Caco-2 (cell line): ENCODE data around the gene MEGF9. TPM values are rescaled to one million over a fixed set of nuclear protein-coding genes. Genes with fewer than 3 reads are reported as not detected.
A peak's percentile ranks its signal among the peaks of the same experiment; 100 is the strongest.

Experiments used
- BruUV-seq: library from RNA; stranded (reverse); fragments of 400-500 nt; replicated peaks from 2 replicates; lab custom pipeline; 2021; lab: Mats Ljungman, UMichigan
- CTCF ChIA-PET: fragments of 300-600 bp; sonication (Branson Sonifier 250); formaldehyde crosslinking; loops from one replicate; lab custom pipeline; 2022; ENCODE audit warnings: antibody characterized with exemption; lab: Charles Lee
- POLR2A ChIA-PET: fragments of 300-600 bp; sonication (Branson Sonifier 250); formaldehyde crosslinking; loops from one replicate; lab custom pipeline; 2022; ENCODE audit warnings: antibody characterized with exemption; lab: Charles Lee
- DNase-seq, 2 experiments: peaks; one replicate each; pipeline versions ENCODE4 v3.0.0 to v3.0.0-alpha.2; 2020 to 2022
- H3K27me3 ChIP-seq: replicated peaks from 2 replicates; pipeline ENCODE4 v1.6.0; 2011; ENCODE audit warnings: low read length; ENCODE audit not compliant: control insufficient read depth, insufficient read depth
- H3K36me3 ChIP-seq: 2 replicates; pipeline ENCODE4 v1.5.1; 2011; ENCODE audit warnings: low read length; ENCODE audit not compliant: control insufficient read depth, insufficient read depth
- H3K4me1 ChIP-seq: fragments of 250-450 bp; sonication (Bioruptor Pico); 2 replicates; pipeline ENCODE4 v1.5.1; 2020; ENCODE audit warnings: mild to moderate bottlenecking
- H3K4me3 ChIP-seq: 2 replicates; pipeline ENCODE4 v1.5.1; 2011; ENCODE audit warnings: low read depth, mild to moderate bottlenecking, control low read depth, low read length
- H3K9me3 ChIP-seq: fragments of 250-450 bp; sonication (Bioruptor Pico); 2 replicates; pipeline ENCODE4 v1.5.1; 2020; ENCODE audit warnings: mild to moderate bottlenecking, moderate library complexity
- H3K27ac Mint-ChIP-seq: one replicate; pipeline ENCODE4 v1.8.0; 2022; ENCODE audit warnings: mixed read lengths; ENCODE audit not compliant: unreplicated experiment
- H3K27me3 Mint-ChIP-seq: one replicate; pipeline ENCODE4 v1.8.0; 2022; ENCODE audit warnings: mixed read lengths; ENCODE audit not compliant: insufficient read depth, unreplicated experiment
- H3K36me3 Mint-ChIP-seq: one replicate; pipeline ENCODE4 v1.8.0; 2022; ENCODE audit warnings: mild to moderate bottlenecking, mixed read lengths; ENCODE audit not compliant: insufficient read depth, unreplicated experiment
- H3K4me1 Mint-ChIP-seq: one replicate; pipeline ENCODE4 v1.8.0; 2022; ENCODE audit warnings: low read depth, mixed read lengths; ENCODE audit not compliant: unreplicated experiment
- H3K4me3 Mint-ChIP-seq: one replicate; pipeline ENCODE4 v1.8.0; 2022; ENCODE audit warnings: mild to moderate bottlenecking, moderate library complexity, mixed read lengths; ENCODE audit not compliant: unreplicated experiment
- H3K9me3 Mint-ChIP-seq: one replicate; pipeline ENCODE4 v1.8.0; 2022; ENCODE audit warnings: mixed read lengths; ENCODE audit not compliant: unreplicated experiment
- CTCF ChIP-seq, 2 experiments: fragments of 200-600 bp in 1 of 2; IDR thresholded peaks; 1 replicate in 1 of 2; 2 replicates in 1 of 2; pipeline versions ENCODE4 v1.5.1 to v1.8.0; 2011 to 2022; ENCODE audit warnings: antibody characterized with exemption in 1 of 2, control low read depth in 1 of 2, inconsistent platforms in 1 of 2, low read depth in 1 of 2, low read length in 1 of 2, mild to moderate bottlenecking in 1 of 2, moderate library complexity in 1 of 2; ENCODE audit not compliant: insufficient read depth in 1 of 2, severe bottlenecking in 1 of 2, unreplicated experiment in 1 of 2
- intact Hi-C: fragments of 100-400 bp; cut with micrococcal nuclease; formaldehyde crosslinking; loops from one replicate; pipeline ENCODE4 v1.10.0; 2022; ENCODE audit not compliant: unreplicated experiment
- total RNA-seq: library from RNA; stranded (reverse); gene quantifications from 2 replicates; pipeline ENCODE4 v1.2.3, GENCODE V29; 2022

The MEGF9 gene
- total RNA-seq, 1 experiment from 2014 or later = 2.9 TPM

GRCh38 chr9:120574473-120574872, 139.8 kb downstream of the MEGF9 start:
- TF ChIP-seq CTCF (IDR thresholded peaks at IDR 0.05; ENCODE audit: insufficient read depth in 1 of 2, low read depth in 1 of 2, low read length in 1 of 2, severe bottlenecking in 1 of 2, unreplicated experiment in 1 of 2) = no peak
- Mint-ChIP-seq H3K9me3 (no peaks in the 10 kb centered on the region), H3K27ac (no peak overlapping the region), H3K27me3 (no peaks in the 10 kb centered on the region), H3K4me1 (peaks cover 21% of the 10 kb centered on the region), H3K36me3 (peaks cover 23% of the 10 kb centered on the region), H3K4me3 (no peak overlapping the region)
- BruUV-seq = no TSS peak
- DNase-seq = no peak
- ChIA-PET CTCF (no interaction called here), POLR2A (no interaction called here)
- no peaks in the 10 kb centered on the region for H3K27me3 ChIP-seq
- no peak overlapping the region for H3K4me3 ChIP-seq
- peaks cover 23% of the 10 kb centered on the region for H3K4me1 ChIP-seq
- H3K9me3 ChIP-seq = no peaks in the 10 kb centered on the region
- intact Hi-C loops = no loop called here
- peaks cover 3% of the 10 kb centered on the region for H3K36me3 ChIP-seq

GRCh38 chr9:120572472-120572871, 141.8 kb downstream of the MEGF9 start:
- H3K4me3 ChIP-seq = no peak overlapping the region
- Mint-ChIP-seq H3K27ac (no peak overlapping the region), H3K4me3 (no peak overlapping the region), H3K9me3 (no peaks in the 10 kb centered on the region), H3K36me3 (peaks cover 40% of the 10 kb centered on the region), H3K4me1 (peaks cover 14% of the 10 kb centered on the region), H3K27me3 (no peaks in the 10 kb centered on the region)
- peaks cover 3% of the 10 kb centered on the region for H3K36me3 ChIP-seq
- ChIA-PET CTCF (no interaction called here), POLR2A (no interaction called here)
- BruUV-seq = no TSS peak
- peaks cover 17% of the 10 kb centered on the region for H3K4me1 ChIP-seq
- no peak for TF ChIP-seq CTCF (IDR thresholded peaks at IDR 0.05; ENCODE audit: insufficient read depth in 1 of 2, low read depth in 1 of 2, low read length in 1 of 2, severe bottlenecking in 1 of 2, unreplicated experiment in 1 of 2)
- H3K9me3 ChIP-seq = no peaks in the 10 kb centered on the region
- no peak for DNase-seq
- no peaks in the 10 kb centered on the region for H3K27me3 ChIP-seq
- intact Hi-C loops = no loop called here

GRCh38 chr9:120571443-120572257, 142.6 kb downstream of the MEGF9 start:
- Mint-ChIP-seq H3K4me1 (peaks cover 8% of the 10 kb centered on the region), H3K36me3 (peaks cover 43% of the 10 kb centered on the region), H3K27ac (peak overlapping the region; percentile 31), H3K4me3 (no peak overlapping the region), H3K27me3 (no peaks in the 10 kb centered on the region), H3K9me3 (no peaks in the 10 kb centered on the region)
- H3K36me3 ChIP-seq = peaks cover 3% of the 10 kb centered on the region
- no peak for TF ChIP-seq CTCF (IDR thresholded peaks at IDR 0.05; ENCODE audit: insufficient read depth in 1 of 2, low read depth in 1 of 2, low read length in 1 of 2, severe bottlenecking in 1 of 2, unreplicated experiment in 1 of 2)
- CTCF ChIA-PET = no interaction called here
- BruUV-seq = no TSS peak
- peaks cover 17% of the 10 kb centered on the region for H3K4me1 ChIP-seq
- DNase-seq = peak; percentile 69 to 73
- POLR2A ChIA-PET = no interaction called here
- no peak overlapping the region for H3K4me3 ChIP-seq
- intact Hi-C loops = no loop called here
- no peaks in the 10 kb centered on the region for H3K27me3 ChIP-seq
- H3K9me3 ChIP-seq = no peaks in the 10 kb centered on the region
